HepG2 (cell line): ENCODE measurements around the gene ARFGEF2. TPM values are rescaled to one million over a fixed set of nuclear protein-coding genes. Genes with fewer than 3 reads are reported as not detected.

Experiments
- BRF2 ChIP-seq: sonication (generic); formaldehyde crosslinking; IDR thresholded peaks from 2 replicates; pipeline ENCODE4 v1.8.1; 2022; ENCODE audit warnings: mild to moderate bottlenecking, missing genetic modification reagents
- CREB1 ChIP-seq, 2 experiments: fragments of 450-650 bp in 1 of 2; IDR thresholded peaks; 2 replicates each; pipeline ENCODE4 v1.6.1; 2016 to 2017; ENCODE audit warnings: control low read depth in 1 of 2, mild to moderate bottlenecking in 1 of 2, missing compliant biosample characterization in 1 of 2, missing genetic modification characterization in 1 of 2
- DBP ChIP-seq: sonication (generic); formaldehyde crosslinking; IDR thresholded peaks from 2 replicates; pipeline ENCODE4 v1.4.0; 2020; ENCODE audit warnings: missing genetic modification reagents; ENCODE audit errors: not compliant biosample characterization
- GLMP ChIP-seq: sonication (generic); formaldehyde crosslinking; IDR thresholded peaks from 2 replicates; pipeline ENCODE4 v1.9.0; 2021; ENCODE audit warnings: missing genetic modification reagents, mild to moderate bottlenecking, borderline replicate concordance
- HIC2 ChIP-seq: sonication (generic); formaldehyde crosslinking; IDR thresholded peaks from 2 replicates; pipeline ENCODE4 v1.9.0; 2022; ENCODE audit warnings: low read depth, missing genetic modification reagents
- KAT2B ChIP-seq: fragments of 150-350 bp; IDR thresholded peaks from 2 replicates; pipeline ENCODE4 v1.6.1; 2014; ENCODE audit warnings: low read depth, low read length, borderline replicate concordance
- KDM6A ChIP-seq: IDR thresholded peaks from 2 replicates; pipeline ENCODE4 v1.6.1; 2016; ENCODE audit warnings: low read depth
- MED1 ChIP-seq: sonication (generic); formaldehyde crosslinking; IDR thresholded peaks from 2 replicates; pipeline ENCODE4 v1.4.0; 2020; ENCODE audit warnings: missing genetic modification reagents
- MXD4 ChIP-seq: IDR thresholded peaks from 2 replicates; pipeline ENCODE4 v1.6.1; 2016; ENCODE audit warnings: mild to moderate bottlenecking, missing biosample characterization, missing genetic modification reagents
- MYC ChIP-seq: sonication (generic); formaldehyde crosslinking; IDR thresholded peaks from 2 replicates; pipeline ENCODE4 v1.9.0; 2021; ENCODE audit warnings: missing genetic modification reagents, borderline replicate concordance
- NCOA5 ChIP-seq: sonication (generic); formaldehyde crosslinking; IDR thresholded peaks from 2 replicates; pipeline ENCODE4 v1.4.0; 2020; ENCODE audit warnings: missing genetic modification reagents
- PAF1 ChIP-seq: IDR thresholded peaks from 2 replicates; pipeline ENCODE4 v1.6.1; 2016; ENCODE audit warnings: missing genetic modification reagents, missing compliant biosample characterization
- STAT5B ChIP-seq: sonication (generic); formaldehyde crosslinking; IDR thresholded peaks from 2 replicates; pipeline ENCODE4 v1.4.0; 2020; ENCODE audit warnings: missing genetic modification reagents
- XRCC5 ChIP-seq: fragments of 200-400 bp; formaldehyde crosslinking; optimal IDR thresholded peaks from 2 replicates; pipeline ENCODE3; 2017; ENCODE audit warnings: mild to moderate bottlenecking, low read length
- ZBTB7A ChIP-seq: sonication (generic); formaldehyde crosslinking; IDR thresholded peaks from 2 replicates; pipeline ENCODE4 v1.8.0; 2022; ENCODE audit warnings: mild to moderate bottlenecking, missing genetic modification reagents
- ZFP1 ChIP-seq: IDR thresholded peaks from 2 replicates; pipeline ENCODE4 v1.6.1; 2016
- ZFP90 ChIP-seq: sonication (generic); formaldehyde crosslinking; IDR thresholded peaks from 2 replicates; pipeline ENCODE4 v1.8.0; 2022; ENCODE audit warnings: missing genetic modification reagents, mild to moderate bottlenecking, inconsistent platforms, borderline replicate concordance
- ZMAT5 ChIP-seq: sonication (generic); formaldehyde crosslinking; IDR thresholded peaks from 2 replicates; pipeline ENCODE4 v1.5.0; 2020; ENCODE audit warnings: mild to moderate bottlenecking, low read depth, missing genetic modification reagents, borderline replicate concordance
- ZNF282 ChIP-seq: fragments of 450-650 bp; IDR thresholded peaks from 2 replicates; pipeline ENCODE4 v1.6.1; 2018; ENCODE audit not compliant: partially characterized antibody
- ZNF446 ChIP-seq: sonication (generic); formaldehyde crosslinking; IDR thresholded peaks from 2 replicates; pipeline ENCODE4 v1.5.0; 2020; ENCODE audit warnings: mild to moderate bottlenecking, missing genetic modification reagents
- ZNF550 ChIP-seq: sonication (generic); formaldehyde crosslinking; IDR thresholded peaks from 2 replicates; pipeline ENCODE4 v1.4.0; 2020; ENCODE audit warnings: mild to moderate bottlenecking, missing genetic modification reagents, borderline replicate concordance
- ZNF572 ChIP-seq: sonication (generic); formaldehyde crosslinking; IDR thresholded peaks from 2 replicates; pipeline ENCODE4 v1.5.1; 2020; ENCODE audit warnings: mild to moderate bottlenecking, missing genetic modification reagents
- ZNF607 ChIP-seq: sonication (generic); formaldehyde crosslinking; IDR thresholded peaks from 2 replicates; pipeline ENCODE4 v1.5.1; 2020; ENCODE audit warnings: missing genetic modification reagents, mild to moderate bottlenecking, borderline replicate concordance
- ZXDC ChIP-seq: sonication (generic); formaldehyde crosslinking; IDR thresholded peaks from 2 replicates; pipeline ENCODE4 v1.5.0; 2020; ENCODE audit warnings: mild to moderate bottlenecking, missing genetic modification reagents
- polyA plus RNA-seq, 8 experiments: library from polyadenylated mRNA; depleted of rRNA in 3 of 8; stranded (reverse) in 7 of 8; unstranded in 1 of 8; fragments of >200 nt; fragmentation: Illumina TruSeq in 4 of 8; extraction: Trizol in 4 of 8; gene quantifications; 2 replicates each; pipeline versions ENCODE4 v1.2.1 to v1.2.3, GENCODE V29; 2011 to 2016; ENCODE audit warnings: low read depth in 4 of 8, missing spikeins in 1 of 8, mixed read lengths in 1 of 8; ENCODE audit not compliant: insufficient read depth in 1 of 8
- total RNA-seq, 5 experiments: library from RNA; depleted of rRNA; stranded (reverse); fragments of >200 nt; fragmentation: Illumina TruSeq; extraction: Trizol; gene quantifications; 2 replicates each; pipeline ENCODE4 v1.2.3, GENCODE V29; 2016; ENCODE audit warnings: low read depth in 1 of 5

Gene ARFGEF2
- total and polyA plus RNA-seq, 2 of the 13 experiments (the other 11 are each of a cell fraction or from before 2014, with no cell fraction given), result 44.0 to 60.8 TPM

- TF ChIP-seq ZXDC (no peak), ZBTB7A (CRISPR knock-in tag) (no peak), HIC2 (CRISPR knock-in tag) (no peak), ZNF572 (CRISPR knock-in tag) (no peak), XRCC5 (no peak), ZNF607 (no peak), DBP (CRISPR knock-in tag) (no peak), KDM6A (CRISPR knock-in tag) (peak; percentile 73; the same call in 1 of the 2 replicates), PAF1 (no peak), CREB1 (IDR thresholded peaks at IDR 0.05) (no peak), CREB1 (CRISPR knock-in tag; IDR thresholded peaks at IDR 0.05) (peak; percentile 63; the same call in 1 of the 2 replicates), ZNF550 (no peak), MXD4 (CRISPR knock-in tag) (no peak), ZMAT5 (CRISPR knock-in tag) (no peak), ZNF446 (CRISPR knock-in tag) (no peak), ZFP90 (CRISPR knock-in tag) (no peak), BRF2 (CRISPR knock-in tag) (no peak), ZFP1 (CRISPR knock-in tag) (peak; percentile 72; the same call in 1 of the 2 replicates), GLMP (CRISPR knock-in tag) (no peak), MED1 (CRISPR knock-in tag) (peak; percentile 64), NCOA5 (CRISPR knock-in tag) (no peak), ZNF282 (no peak), STAT5B (CRISPR knock-in tag) (no peak), KAT2B (no peak), MYC (CRISPR knock-in tag) (no peak)
Observed at GRCh38 chr20:48923149-48923718, 1.7 kb downstream of the ARFGEF2 start (continued).
